Hepatocyte (in vitro differentiated cells): ENCODE data around the gene LPP. TPM values are rescaled to one million over a fixed set of nuclear protein-coding genes. Genes with fewer than 3 reads are reported as not detected.

Experiments used
- DNase-seq: peaks from one replicate; pipeline ENCODE4 v3.0.0-alpha.2; 2016; ENCODE audit warnings: low spot score
- H2AFZ ChIP-seq: fragments of 200-600 bp; sonication (generic); 2 replicates; pipeline ENCODE4 v1.6.0; 2016; ENCODE audit warnings: antibody characterized with exemption, mild to moderate bottlenecking
- H3K27ac ChIP-seq: fragments of 200-600 bp; sonication (generic); 2 replicates; pipeline ENCODE4 v1.5.1; 2016; ENCODE audit warnings: mild to moderate bottlenecking
- H3K27me3 ChIP-seq: fragments of 200-600 bp; sonication (generic); 2 replicates; pipeline ENCODE4 v1.6.1; 2016
- H3K36me3 ChIP-seq: fragments of 200-600 bp; sonication (generic); replicated peaks from 2 replicates; pipeline ENCODE4 v1.5.1; 2016; ENCODE audit warnings: low read depth; ENCODE audit not compliant: insufficient read depth
- H3K4me1 ChIP-seq: fragments of 200-600 bp; sonication (generic); 2 replicates; pipeline ENCODE4 v1.5.1; 2016; ENCODE audit warnings: mild to moderate bottlenecking, moderate library complexity; ENCODE audit not compliant: insufficient read depth
- H3K4me2 ChIP-seq: fragments of 200-600 bp; sonication (generic); 2 replicates; pipeline ENCODE4 v1.6.0; 2016
- H3K4me3 ChIP-seq: fragments of 200-600 bp; sonication (generic); 2 replicates; pipeline ENCODE4 v1.5.1; 2016; ENCODE audit warnings: mild to moderate bottlenecking
- H3K79me2 ChIP-seq: fragments of 200-600 bp; sonication (generic); 2 replicates; pipeline ENCODE4 v1.6.0; 2017; ENCODE audit warnings: mild to moderate bottlenecking
- H3K9me2 ChIP-seq: fragments of 200-600 bp; sonication (generic); replicated peaks from 2 replicates; pipeline ENCODE4 v1.6.0; 2017; ENCODE audit warnings: mild to moderate bottlenecking; ENCODE audit not compliant: insufficient read depth
- H3K9me3 ChIP-seq: fragments of 200-600 bp; sonication (generic); 2 replicates; pipeline ENCODE4 v1.5.1; 2016; ENCODE audit warnings: low read depth, mild to moderate bottlenecking
- H4K20me1 ChIP-seq: fragments of 200-600 bp; sonication (generic); 2 replicates; pipeline ENCODE4 v1.6.0; 2016; ENCODE audit warnings: mild to moderate bottlenecking; ENCODE audit not compliant: insufficient read depth, poor library complexity, severe bottlenecking
- CTCF ChIP-seq: fragments of 200-600 bp; sonication (generic); IDR thresholded peaks from 2 replicates; pipeline ENCODE4 v1.5.1; 2016; ENCODE audit warnings: antibody characterized with exemption, mild to moderate bottlenecking; ENCODE audit not compliant: poor library complexity
- EZH2 ChIP-seq: fragments of 200-600 bp; sonication (generic); IDR thresholded peaks from 2 replicates; pipeline ENCODE4 v1.6.1; 2016; ENCODE audit warnings: antibody characterized with exemption, mild to moderate bottlenecking, borderline replicate concordance
- EZH2phosphoT487 ChIP-seq: fragments of 200-600 bp; sonication (generic); IDR thresholded peaks from one replicate; pipeline ENCODE4 v1.6.1; 2018; ENCODE audit warnings: antibody characterized with exemption, mild to moderate bottlenecking, low read depth, moderate library complexity; ENCODE audit not compliant: unreplicated experiment, severe bottlenecking
- WGBS: methylation state at CpG from one replicate; pipeline ENCODE4 v1.1.6; 2016; ENCODE audit warnings: low lambda C conversion rate; ENCODE audit errors: missing lambda C conversion rate; 5-methylcytosine and 5-hydroxymethylcytosine counted together
- polyA plus RNA-seq: library from polyadenylated mRNA; unstranded; fragments of >200 nt; fragmentation: Nextera tagmentation; extraction: Ambion mirVana; gene quantifications from 2 replicates; pipeline ENCODE4 v1.2.1, GENCODE V29; 2016
- total RNA-seq: library from RNA; depleted of rRNA; stranded (reverse); fragments of >200 nt; gene quantifications from 2 replicates; pipeline ENCODE4 v1.2.3, GENCODE V29; 2014

Gene LPP
- total and polyA plus RNA-seq, 2 experiments from 2014 or later: 53.2 to 73.8 TPM

DNA sequence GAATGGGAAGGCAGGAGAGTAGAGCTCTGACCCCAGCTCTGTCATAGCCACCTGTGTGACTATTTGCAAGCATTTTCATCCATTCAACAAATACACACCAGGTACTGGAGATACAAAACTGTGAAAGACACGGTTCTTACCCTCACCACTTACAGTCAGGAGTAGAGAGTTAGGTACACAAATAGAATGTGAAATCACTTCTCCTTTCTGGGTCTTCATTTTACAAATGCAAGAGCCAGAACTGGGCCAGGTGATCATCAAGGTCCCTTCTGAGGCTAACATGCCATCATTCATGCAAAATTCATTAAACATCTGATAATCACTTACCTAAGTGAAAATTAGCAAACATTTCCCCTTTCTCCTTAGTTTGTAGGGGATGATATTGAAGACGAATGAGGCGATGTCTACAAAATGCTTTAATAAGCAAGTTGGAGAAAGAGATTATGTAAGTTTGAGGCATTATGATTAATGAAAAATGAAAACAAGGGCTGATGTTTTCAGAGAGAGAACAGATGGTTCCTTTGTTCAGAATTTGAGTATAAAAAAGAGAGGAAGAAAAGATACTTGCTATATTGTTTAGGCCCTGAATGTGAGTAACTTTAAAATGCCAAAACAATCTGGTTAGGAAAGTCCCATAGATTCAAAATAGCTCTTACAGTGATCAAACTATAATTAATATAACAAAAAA is 88.6 kb downstream of the LPP start:
- H3K9me2 ChIP-seq: no peaks in the 10 kb centered on the region
- H3K4me2 ChIP-seq: no peak overlapping the region
- H4K20me1 ChIP-seq: no peaks in the 10 kb centered on the region
- no peaks in the 10 kb centered on the region for H3K27me3 ChIP-seq
- TF ChIP-seq EZH2phosphoT487 (no peak), CTCF (no peak), EZH2 (no peak)
- H3K36me3 ChIP-seq: no peaks in the 10 kb centered on the region
- H3K4me3 ChIP-seq: no peak overlapping the region
- no peak overlapping the region for H2AFZ ChIP-seq
- DNase-seq: no peak
- H3K79me2 ChIP-seq: peaks cover 66% of the 10 kb centered on the region
- no peaks in the 10 kb centered on the region for H3K9me3 ChIP-seq
- WGBS: 94% methylated on average over 3 of the region's 3 CpGs
- H3K4me1 ChIP-seq: peaks cover 14% of the 10 kb centered on the region
- peak overlapping the region; percentile 49 for H3K27ac ChIP-seq

DNA sequence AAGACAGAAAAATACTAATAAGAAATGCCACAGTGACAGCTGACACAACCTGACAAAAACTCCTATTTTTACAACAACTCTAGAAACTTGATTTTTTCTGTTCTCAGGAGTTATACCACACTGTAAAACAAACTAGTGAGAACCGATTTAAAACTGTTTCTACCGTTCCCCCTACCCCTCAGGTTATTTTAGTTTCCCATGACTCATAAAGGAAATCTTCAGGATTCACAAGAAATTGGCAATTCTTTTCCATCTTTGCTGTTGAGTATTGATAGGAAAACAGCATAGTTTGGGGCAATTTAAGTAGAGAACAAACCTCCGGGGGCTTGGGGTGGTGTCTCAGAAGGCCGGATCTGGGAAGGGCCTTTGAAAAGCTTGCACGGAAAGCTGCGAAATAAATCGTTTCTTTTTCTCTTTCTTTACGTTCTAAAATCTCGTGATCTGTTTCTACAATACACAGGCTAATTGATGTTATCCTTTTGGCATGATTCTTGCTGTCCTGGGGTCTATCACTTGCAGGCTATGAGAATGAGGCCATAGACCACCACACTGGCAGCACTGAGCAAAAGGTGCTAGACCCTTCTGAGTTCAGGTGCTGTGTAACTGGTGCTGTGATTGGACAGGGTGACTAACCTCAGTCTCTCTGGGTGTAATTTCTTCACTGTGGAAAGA is 89.3 kb downstream of the LPP start:
- H3K79me2 ChIP-seq: peaks cover 67% of the 10 kb centered on the region
- TF ChIP-seq EZH2 (no peak), EZH2phosphoT487 (no peak), CTCF (no peak)
- H3K27me3 ChIP-seq: no peaks in the 10 kb centered on the region
- no peaks in the 10 kb centered on the region for H3K9me2 ChIP-seq
- H3K4me1 ChIP-seq: peaks cover 11% of the 10 kb centered on the region
- H3K36me3 ChIP-seq: no peaks in the 10 kb centered on the region
- no peak for DNase-seq
- H3K4me3 ChIP-seq: no peak overlapping the region
- H2AFZ ChIP-seq: no peak overlapping the region
- 88% methylated on average over 9 of the region's 9 CpGs for WGBS
- no peaks in the 10 kb centered on the region for H3K9me3 ChIP-seq
- H4K20me1 ChIP-seq: no peaks in the 10 kb centered on the region
- H3K4me2 ChIP-seq: no peak overlapping the region
- peak overlapping the region; percentile 5 for H3K27ac ChIP-seq

- Histone ChIP-seq H2AFZ (no peak overlapping the region), H3K4me3 (no peak overlapping the region), H4K20me1 (no peaks in the 10 kb centered on the region), H3K27me3 (no peaks in the 10 kb centered on the region), H3K79me2 (peaks cover 69% of the 10 kb centered on the region), H3K4me1 (peaks cover 9% of the 10 kb centered on the region), H3K36me3 (no peaks in the 10 kb centered on the region), H3K9me2 (no peaks in the 10 kb centered on the region), H3K27ac (peak overlapping the region; percentile 57), H3K4me2 (no peak overlapping the region), H3K9me3 (no peaks in the 10 kb centered on the region)
- TF ChIP-seq EZH2 (no peak), EZH2phosphoT487 (no peak), CTCF (no peak)
- 82% methylated on average over 2 of the region's 2 CpGs for WGBS
- DNase-seq: peak; percentile 27
Measured at GRCh38 chr3:188244395-188244861, 90.5 kb downstream of the LPP start.
